Activated CD8-positive, alpha-beta memory T cell treated with anti-CD3 and anti-CD28 coated beads for 4 hours (primary cell): Measurements from ENCODE around the gene OR52M1.
"Not testable (repeated sequence)": the region's sequence is repeated elsewhere in the genome, so short reads cannot be mapped to it uniquely, and the experiment has no call there.

Source experiments
- DNase-seq, 2 donors: peaks; one replicate each; pipeline ENCODE4 v3.0.0-alpha.2; 2020; ENCODE audit warnings: low read depth in 2 of 2

Gene OR52M1

GRCh38 chr11:4544891-4545290 is at the start of gene OR52M1:
TSS of gene OR52M1 (plus strand) at chr11:4545191. CDS start at chr11:4545191, 0 bp downstream.
- DNase-seq = no peak

GRCh38 chr11:4495487-4495886 is 49.5 kb upstream of the OR52M1 start:
- no peak for DNase-seq

GRCh38 chr11:4495986-4496385 is 49.0 kb upstream of the OR52M1 start:
- no peak for DNase-seq

GRCh38 chr11:4496557-4497248 is 48.3 kb upstream of the OR52M1 start:
- no peak for DNase-seq

GRCh38 chr11:4508886-4509285 is 36.1 kb upstream of the OR52M1 start:
- DNase-seq = no peak

- DNase-seq = no peak
Observed at GRCh38 chr11:4511282-4512245, 33.4 kb upstream of the OR52M1 start.

GRCh38 chr11:4514196-4514595 is 30.8 kb upstream of the OR52M1 start:
- no peak for DNase-seq

GRCh38 chr11:4522339-4522738 is 22.7 kb upstream of the OR52M1 start:
- no peak for DNase-seq

- no peak for DNase-seq
Observed at GRCh38 chr11:4522752-4523151, 22.2 kb upstream of the OR52M1 start.

- no peak for DNase-seq
Observed at GRCh38 chr11:4523666-4524065, 21.3 kb upstream of the OR52M1 start.

GRCh38 chr11:4527926-4528325 is 17.1 kb upstream of the OR52M1 start:
- DNase-seq = no peak

- not testable (repeated sequence) for DNase-seq
Observed at GRCh38 chr11:4531686-4532085, 13.3 kb upstream of the OR52M1 start.

GRCh38 chr11:4539603-4540219 is 5.3 kb upstream of the OR52M1 start:
- DNase-seq = peak in 1 of 2 donors; percentile 12

- no peak for DNase-seq
Observed at GRCh38 chr11:4541071-4541470, 3.9 kb upstream of the OR52M1 start.

GRCh38 chr11:4543561-4543960 is 1.4 kb upstream of the OR52M1 start:
- no peak for DNase-seq

GRCh38 chr11:4546878-4547277 is 1.9 kb downstream of the OR52M1 start:
- no peak for DNase-seq

GRCh38 chr11:4547416-4547815 is 2.4 kb downstream of the OR52M1 start:
- no peak for DNase-seq

GRCh38 chr11:4551346-4551979 is 6.5 kb downstream of the OR52M1 start:
- no peak for DNase-seq

GRCh38 chr11:4559527-4560440 is 14.8 kb downstream of the OR52M1 start:
- DNase-seq = no peak

- no peak for DNase-seq
Observed at GRCh38 chr11:4560467-4560866, 15.5 kb downstream of the OR52M1 start.

- DNase-seq = no peak
Observed at GRCh38 chr11:4565371-4565770, 20.4 kb downstream of the OR52M1 start.
